IMR-90 (cell line): ENCODE results near the gene PREB. TPM values are rescaled to one million over a fixed set of nuclear protein-coding genes. Genes with fewer than 3 reads are reported as not detected.

Experiments
- ATAC-seq: fragments of 200-7000 bp; cut with Tn5 transposase; 2 replicates; pipeline ENCODE4 v1.9.1; 2020; ENCODE audit warnings: low read depth, mild to moderate bottlenecking, moderate library complexity
- BruUV-seq: library from RNA; stranded (reverse); fragments of 400-500 nt; replicated peaks from 2 replicates; lab custom pipeline; 2021; lab: Mats Ljungman, UMichigan
- CTCF ChIA-PET: fragments of 300-600 bp; formaldehyde crosslinking; extraction: SDS; loops from one replicate; lab custom pipeline; 2021; ENCODE audit warnings: antibody characterized with exemption; lab: Yijun Ruan, JAX
- POLR2A ChIA-PET: fragments of 300-600 bp; sonication (Branson Sonifier 250); formaldehyde crosslinking; loops from one replicate; lab custom pipeline; 2022; ENCODE audit warnings: antibody characterized with exemption; ENCODE audit not compliant: unreplicated experiment; lab: Charles Lee
- DNase-seq: peaks from one replicate; pipeline ENCODE4 v3.0.0; 2013
- H2AFZ ChIP-seq: replicated peaks from 2 replicates; pipeline ENCODE3; 2013; ENCODE audit warnings: low read length, mild to moderate bottlenecking; ENCODE audit not compliant: poor library complexity
- H2AK5ac ChIP-seq: 2 replicates; pipeline ENCODE4 v1.6.1; 2013; ENCODE audit warnings: low read depth, low read length, inconsistent platforms
- H2AK9ac ChIP-seq: replicated peaks from 2 replicates; pipeline ENCODE3; 2013; ENCODE audit warnings: mild to moderate bottlenecking, low read depth, low read length, moderate library complexity; ENCODE audit not compliant: poor library complexity
- H2BK120ac ChIP-seq: 2 replicates; pipeline ENCODE4 v1.6.1; 2013; ENCODE audit warnings: low read depth, low read length, inconsistent platforms
- H2BK15ac ChIP-seq: 3 replicates; pipeline ENCODE4 v1.6.1; 2013; ENCODE audit warnings: low read depth, low read length, inconsistent platforms
- H2BK20ac ChIP-seq: 2 replicates; pipeline ENCODE4 v1.6.1; 2013; ENCODE audit warnings: low read depth, mild to moderate bottlenecking, inconsistent platforms, low read length, moderate library complexity
- H2BK5ac ChIP-seq: 2 replicates; pipeline ENCODE4 v1.6.1; 2013; ENCODE audit warnings: mild to moderate bottlenecking, low read depth, low read length, inconsistent platforms; ENCODE audit not compliant: poor library complexity, severe bottlenecking
- H3K14ac ChIP-seq: replicated peaks from 2 replicates; pipeline ENCODE4 v1.6.1; 2013; ENCODE audit warnings: low read depth, low read length, inconsistent platforms
- H3K18ac ChIP-seq: 2 replicates; pipeline ENCODE4 v1.6.1; 2013; ENCODE audit warnings: low read depth, low read length, control low read depth
- H3K23ac ChIP-seq: 2 replicates; pipeline ENCODE4 v1.6.1; 2013; ENCODE audit warnings: low read depth, low read length, inconsistent platforms
- H3K27ac ChIP-seq: 2 replicates; pipeline ENCODE4 v1.5.1; 2013; ENCODE audit warnings: mild to moderate bottlenecking, control low read depth, low read length; ENCODE audit not compliant: insufficient read depth
- H3K27me3 ChIP-seq: 2 replicates; pipeline ENCODE4 v1.6.1; 2013; ENCODE audit warnings: low read length; ENCODE audit not compliant: control insufficient read depth, insufficient read depth
- H3K36me3 ChIP-seq: 2 replicates; pipeline ENCODE4 v1.6.1; 2013; ENCODE audit warnings: low read length, mixed read lengths; ENCODE audit not compliant: control insufficient read depth, insufficient read depth
- H3K4ac ChIP-seq: 2 replicates; pipeline ENCODE4 v1.6.1; 2013; ENCODE audit warnings: low read depth, low read length, inconsistent platforms
- H3K4me1 ChIP-seq: 2 replicates; pipeline ENCODE4 v1.6.1; 2013; ENCODE audit warnings: low read length, mixed read lengths; ENCODE audit not compliant: control insufficient read depth, insufficient read depth
- H3K4me2 ChIP-seq: 2 replicates; pipeline ENCODE4 v1.6.1; 2013; ENCODE audit warnings: low read depth, mild to moderate bottlenecking, control low read depth, low read length, moderate library complexity
- H3K4me3 ChIP-seq: 2 replicates; pipeline ENCODE4 v1.5.1; 2013; ENCODE audit warnings: low read depth, mild to moderate bottlenecking, control low read depth, low read length, moderate library complexity; ENCODE audit not compliant: insufficient read depth
- H3K56ac ChIP-seq: 2 replicates; pipeline ENCODE4 v1.6.1; 2013; ENCODE audit warnings: low read length, inconsistent platforms; ENCODE audit not compliant: insufficient read depth; ENCODE audit errors: extremely low read depth
- H3K79me1 ChIP-seq, 2 experiments: 2 replicates each; pipeline ENCODE4 v1.6.1; 2013; ENCODE audit warnings: low read length in 2 of 2, inconsistent platforms in 1 of 2, low read depth in 1 of 2
- H3K9ac ChIP-seq: 2 replicates; pipeline ENCODE4 v1.6.1; 2013; ENCODE audit warnings: low read depth, low read length, control low read depth
- H3K9me1 ChIP-seq: 2 replicates; pipeline ENCODE4 v1.6.1; 2013; ENCODE audit warnings: low read length, inconsistent platforms; ENCODE audit not compliant: insufficient read depth
- H3K9me3 ChIP-seq: 2 replicates; pipeline ENCODE4 v1.6.1; 2013; ENCODE audit warnings: low read length; ENCODE audit not compliant: control insufficient read depth, insufficient read depth
- H4K20me1 ChIP-seq: 2 replicates; pipeline ENCODE4 v1.6.1; 2013; ENCODE audit warnings: low read length, inconsistent platforms; ENCODE audit not compliant: insufficient read depth
- H4K5ac ChIP-seq: 2 replicates; pipeline ENCODE4 v1.6.1; 2013; ENCODE audit warnings: mild to moderate bottlenecking, low read depth, low read length, control low read depth
- H4K8ac ChIP-seq, 2 experiments: 2 replicates each; pipeline ENCODE4 v1.6.1; 2013; ENCODE audit warnings: low read depth in 2 of 2, low read length in 2 of 2, control low read depth in 1 of 2, inconsistent platforms in 1 of 2
- H4K91ac ChIP-seq: 2 replicates; pipeline ENCODE4 v1.6.1; 2013; ENCODE audit warnings: low read depth, low read length, inconsistent platforms; ENCODE audit not compliant: insufficient read depth
- BHLHE40 ChIP-seq: fragments of 150-350 bp; IDR thresholded peaks from 2 replicates; pipeline ENCODE4 v1.6.1; 2016; ENCODE audit warnings: mild to moderate bottlenecking, low read depth, low read length
- CEBPB ChIP-seq: IDR thresholded peaks from 2 replicates; pipeline ENCODE4 v1.6.1; 2012; ENCODE audit warnings: low read depth, low read length, improper control_type of control experiment
- CHD1 ChIP-seq: IDR thresholded peaks from 2 replicates; pipeline ENCODE4 v1.6.1; 2012; ENCODE audit warnings: low read depth, low read length, improper control_type of control experiment
- FOS ChIP-seq: fragments of 150-350 bp; IDR thresholded peaks from 2 replicates; pipeline ENCODE4 v1.6.1; 2016; ENCODE audit warnings: low read depth, low read length
- MAFK ChIP-seq: IDR thresholded peaks from 2 replicates; pipeline ENCODE4 v1.6.1; 2012; ENCODE audit warnings: low read depth, low read length, improper control_type of control experiment
- MAZ ChIP-seq: IDR thresholded peaks from 2 replicates; pipeline ENCODE4 v1.6.1; 2012; ENCODE audit warnings: low read depth, mild to moderate bottlenecking, low read length, improper control_type of control experiment, moderate library complexity, borderline replicate concordance
- MXI1 ChIP-seq: IDR thresholded peaks from 2 replicates; pipeline ENCODE4 v1.6.1; 2012; ENCODE audit warnings: low read depth, mild to moderate bottlenecking, low read length, moderate library complexity, borderline replicate concordance
- NFE2L2 ChIP-seq: fragments of 150-350 bp; IDR thresholded peaks from 2 replicates; pipeline ENCODE4 v1.6.1; 2016; ENCODE audit warnings: low read depth, mild to moderate bottlenecking, low read length
- POLR2A ChIP-seq: IDR thresholded peaks from 2 replicates; pipeline ENCODE4 v1.6.1; 2012; ENCODE audit warnings: mild to moderate bottlenecking, low read depth, low read length
- RAD21 ChIP-seq: IDR thresholded peaks from 2 replicates; pipeline ENCODE4 v1.6.1; 2012; ENCODE audit warnings: low read length, improper control_type of control experiment
- RCOR1 ChIP-seq: IDR thresholded peaks from 2 replicates; pipeline ENCODE4 v1.6.1; 2012; ENCODE audit warnings: mild to moderate bottlenecking, low read length, improper control_type of control experiment; ENCODE audit not compliant: insufficient replicate concordance
- RFX5 ChIP-seq: IDR thresholded peaks from 2 replicates; pipeline ENCODE4 v1.8.0; 2012; ENCODE audit warnings: low read depth, mild to moderate bottlenecking, low read length, moderate library complexity
- SMC3 ChIP-seq: fragments of 150-350 bp; IDR thresholded peaks from 2 replicates; pipeline ENCODE4 v1.6.1; 2016; ENCODE audit warnings: low read depth, mild to moderate bottlenecking, antibody characterized with exemption, low read length, moderate library complexity
- WGBS, 2 experiments: methylation state at CpG; one replicate each; pipeline versions ENCODE4 v1.1.5 to v1.1.7; 2013; ENCODE audit warnings: missing lambda C conversion rate in 2 of 2; ENCODE audit not compliant: insufficient read length in 1 of 2; ENCODE audit errors: extremely low coverage in 2 of 2; 5-methylcytosine and 5-hydroxymethylcytosine counted together
- dilution Hi-C: fragments of 300-500 bp; cut with HindIII; formaldehyde crosslinking; loops from one replicate; pipeline ENCODE4 v1.14.3; 2018; ENCODE audit warnings: low sequenced_read_pairs; ENCODE audit not compliant: unreplicated experiment
- in situ Hi-C: fragments of 300-500 bp; cut with MboI; formaldehyde crosslinking; loops from 3 replicates; pipeline ENCODE4 v1.14.3; 2019; ENCODE audit warnings: low sequenced_read_pairs, inconsistent platforms, mixed read lengths
- intact Hi-C: fragments of 100-400 bp; cut with micrococcal nuclease; formaldehyde crosslinking; loops from 2 replicates; pipeline ENCODE4 v1.10.0; 2022
- polyA plus RNA-seq, 3 experiments: library from polyadenylated mRNA; depleted of rRNA; stranded (reverse); fragments of >200 nt; gene quantifications; 2 replicates each; pipeline ENCODE4 v1.2.3, GENCODE V29; 2012; ENCODE audit warnings: low replicate concordance in 1 of 3
- total RNA-seq: library from RNA; depleted of rRNA; stranded (reverse); fragments of >200 nt; gene quantifications from 2 replicates; pipeline ENCODE4 v1.2.3, GENCODE V29; 2012
- TF ChIP-seq, protein P1 (sequence below): fragments of 150-350 bp; IDR thresholded peaks from 2 replicates; pipeline ENCODE4 v1.6.1; 2017; ENCODE audit warnings: mild to moderate bottlenecking, antibody characterized with exemption, low read length, low read depth
- TF ChIP-seq, protein P2 (sequence below): fragments of 150-350 bp; IDR thresholded peaks from 2 replicates; pipeline ENCODE4 v1.6.1; 2016; ENCODE audit warnings: low read depth, mild to moderate bottlenecking, low read length, moderate library complexity, borderline replicate concordance
- TF ChIP-seq, protein P3 (sequence below): conservative IDR thresholded peaks from 2 replicates; pipeline ENCODE4 v1.5.1; 2012; ENCODE audit warnings: mild to moderate bottlenecking, low read depth, low read length, improper control_type of control experiment

PREB gene
- total and polyA plus RNA-seq, 2 of the 4 experiments (the other 2 are of a cell fraction), result 38.9 to 52.2 TPM

DNA sequence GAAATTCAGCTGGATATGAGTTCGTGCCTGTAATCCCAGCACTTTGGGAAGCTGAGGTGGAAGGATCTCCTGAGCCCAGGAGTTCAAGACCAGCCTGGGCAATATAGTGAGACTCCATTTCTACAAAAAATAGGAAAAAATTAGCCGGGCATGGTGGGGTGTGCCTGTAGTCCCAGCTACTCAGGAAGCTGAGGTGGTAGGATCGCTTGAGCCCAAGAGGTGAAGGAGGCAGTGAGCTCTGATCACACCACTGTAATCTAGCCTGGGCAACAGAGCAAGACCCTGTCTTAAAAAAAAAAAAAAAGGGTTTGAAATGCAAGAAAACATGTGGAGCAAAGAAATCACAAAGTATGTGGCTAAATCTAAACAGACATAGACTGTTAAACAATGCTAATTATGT lies 25.4 kb downstream of the PREB start:
- no peak overlapping the region for H3K4me2 ChIP-seq
- no peaks in the 10 kb centered on the region for H3K9me1 ChIP-seq
- H3K36me3 ChIP-seq, result no peaks in the 10 kb centered on the region
- ChIA-PET POLR2A (interaction anchor here (0.6 kb wide), 1 partner anchor 28 kb away, joined by 3 read pairs; no protein-coding TSS in a partner anchor), CTCF (no interaction called here)
- H4K20me1 ChIP-seq, result no peaks in the 10 kb centered on the region
- H3K23ac ChIP-seq, result no peak overlapping the region
- H3K79me1 ChIP-seq, result no peaks in the 10 kb centered on the region
- no peak overlapping the region for H3K4ac ChIP-seq
- H3K9ac ChIP-seq, result no peak overlapping the region
- no peak for TF ChIP-seq CEBPB
- TF ChIP-seq POLR2A, result no peak
- no peak for TF ChIP-seq NFE2L2
- no peak for TF ChIP-seq BHLHE40
- TF ChIP-seq RAD21, result no peak
- TF ChIP-seq RCOR1, result no peak
- TF ChIP-seq MXI1, result no peak
- TF ChIP-seq, protein P1, sequence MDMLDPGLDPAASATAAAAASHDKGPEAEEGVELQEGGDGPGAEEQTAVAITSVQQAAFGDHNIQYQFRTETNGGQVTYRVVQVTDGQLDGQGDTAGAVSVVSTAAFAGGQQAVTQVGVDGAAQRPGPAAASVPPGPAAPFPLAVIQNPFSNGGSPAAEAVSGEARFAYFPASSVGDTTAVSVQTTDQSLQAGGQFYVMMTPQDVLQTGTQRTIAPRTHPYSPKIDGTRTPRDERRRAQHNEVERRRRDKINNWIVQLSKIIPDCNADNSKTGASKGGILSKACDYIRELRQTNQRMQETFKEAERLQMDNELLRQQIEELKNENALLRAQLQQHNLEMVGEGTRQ, result no peak
- TF ChIP-seq, protein P2, sequence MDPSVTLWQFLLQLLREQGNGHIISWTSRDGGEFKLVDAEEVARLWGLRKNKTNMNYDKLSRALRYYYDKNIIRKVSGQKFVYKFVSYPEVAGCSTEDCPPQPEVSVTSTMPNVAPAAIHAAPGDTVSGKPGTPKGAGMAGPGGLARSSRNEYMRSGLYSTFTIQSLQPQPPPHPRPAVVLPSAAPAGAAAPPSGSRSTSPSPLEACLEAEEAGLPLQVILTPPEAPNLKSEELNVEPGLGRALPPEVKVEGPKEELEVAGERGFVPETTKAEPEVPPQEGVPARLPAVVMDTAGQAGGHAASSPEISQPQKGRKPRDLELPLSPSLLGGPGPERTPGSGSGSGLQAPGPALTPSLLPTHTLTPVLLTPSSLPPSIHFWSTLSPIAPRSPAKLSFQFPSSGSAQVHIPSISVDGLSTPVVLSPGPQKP, result no peak
- TF ChIP-seq, protein P3, sequence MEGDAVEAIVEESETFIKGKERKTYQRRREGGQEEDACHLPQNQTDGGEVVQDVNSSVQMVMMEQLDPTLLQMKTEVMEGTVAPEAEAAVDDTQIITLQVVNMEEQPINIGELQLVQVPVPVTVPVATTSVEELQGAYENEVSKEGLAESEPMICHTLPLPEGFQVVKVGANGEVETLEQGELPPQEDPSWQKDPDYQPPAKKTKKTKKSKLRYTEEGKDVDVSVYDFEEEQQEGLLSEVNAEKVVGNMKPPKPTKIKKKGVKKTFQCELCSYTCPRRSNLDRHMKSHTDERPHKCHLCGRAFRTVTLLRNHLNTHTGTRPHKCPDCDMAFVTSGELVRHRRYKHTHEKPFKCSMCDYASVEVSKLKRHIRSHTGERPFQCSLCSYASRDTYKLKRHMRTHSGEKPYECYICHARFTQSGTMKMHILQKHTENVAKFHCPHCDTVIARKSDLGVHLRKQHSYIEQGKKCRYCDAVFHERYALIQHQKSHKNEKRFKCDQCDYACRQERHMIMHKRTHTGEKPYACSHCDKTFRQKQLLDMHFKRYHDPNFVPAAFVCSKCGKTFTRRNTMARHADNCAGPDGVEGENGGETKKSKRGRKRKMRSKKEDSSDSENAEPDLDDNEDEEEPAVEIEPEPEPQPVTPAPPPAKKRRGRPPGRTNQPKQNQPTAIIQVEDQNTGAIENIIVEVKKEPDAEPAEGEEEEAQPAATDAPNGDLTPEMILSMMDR, result no peak
- no peak for TF ChIP-seq FOS
- no peak for TF ChIP-seq CHD1
- no peak for TF ChIP-seq MAZ
- no peak for TF ChIP-seq MAFK
- TF ChIP-seq SMC3, result no peak
- no peak for TF ChIP-seq RFX5
- no peak overlapping the region for H2AK9ac ChIP-seq
- H3K4me1 ChIP-seq, result no peaks in the 10 kb centered on the region
- dilution Hi-C loops, result no loop called here
- peaks cover 37% of the 10 kb centered on the region for H3K27me3 ChIP-seq
- H3K18ac ChIP-seq, result no peak overlapping the region
- no peak overlapping the region for H4K91ac ChIP-seq
- H4K8ac ChIP-seq, result no peak overlapping the region
- no peak overlapping the region for H2BK5ac ChIP-seq
- H2AFZ ChIP-seq, result no peak overlapping the region
- no peak overlapping the region for H3K56ac ChIP-seq
- no CpG with 5 or more reads among the region's 3 CpGs for WGBS, 2 experiments
- no peak overlapping the region for H2BK120ac ChIP-seq
- no peak overlapping the region for H3K4me3 ChIP-seq
- in situ Hi-C loops, result no loop called here
- H3K9me3 ChIP-seq, result no peaks in the 10 kb centered on the region
- H3K14ac ChIP-seq, result no peak overlapping the region
- no peak overlapping the region for H2AK5ac ChIP-seq
- ATAC-seq (no peak), DNase-seq (no peak)
- H2BK15ac ChIP-seq, result no peak overlapping the region
- no peak overlapping the region for H3K27ac ChIP-seq
- no peak overlapping the region for H4K5ac ChIP-seq
- no TSS peak for BruUV-seq
- H2BK20ac ChIP-seq, result no peak overlapping the region
- intact Hi-C loops, result no loop called here
